C4-2B (cell line): ENCODE measurements around the gene FGF2.

ENCODE experiments used
- CTCF ChIP-seq: fragments of 450-650 bp; conservative IDR thresholded peaks from 2 replicates; pipeline ENCODE4 v1.5.1; 2017; ENCODE audit warnings: mild to moderate bottlenecking
- ZFX ChIP-seq: fragments of 450-650 bp; IDR thresholded peaks from 2 replicates; pipeline ENCODE4 v1.6.1; 2017

GRCh38 chr4:122781486-122781885 lies 45.1 kb upstream of the FGF2 start:
- TF ChIP-seq CTCF (no peak), ZFX (no peak)
